Measurements from ENCODE around the gene PHF21A. TPM values are rescaled to one million over a fixed set of nuclear protein-coding genes. Genes with fewer than 3 reads are reported as not detected.

PHF21A gene
- total RNA-seq, 2 donors from 2014 or later, result 27.6 to 35.5 TPM

GRCh38 chr11:45917623-45918330 is 203.5 kb downstream of the PHF21A start, which contains the start of gene PEX16:
TSS of gene PEX16 (minus strand) at chr11:45917877. CDS start at chr11:45917811, 66 bp downstream.
- peaks cover 33% of the 10 kb centered on the region for H3K36me3 ChIP-seq
- peaks cover 0 to 37% of the 10 kb centered on the region in 2 donors for H3K4me1 ChIP-seq
- H3K27me3 ChIP-seq, result peaks cover 5 to 7% of the 10 kb centered on the region in 2 donors
- peak within 1 kb of the TSS; percentile 84 to 87 for H3K27ac ChIP-seq
- DNase-seq (ENCODE audit: low spot score), result peak; percentile 97
- no peaks in the 10 kb centered on the region for H3K9me3 ChIP-seq
- TF ChIP-seq, protein P1, sequence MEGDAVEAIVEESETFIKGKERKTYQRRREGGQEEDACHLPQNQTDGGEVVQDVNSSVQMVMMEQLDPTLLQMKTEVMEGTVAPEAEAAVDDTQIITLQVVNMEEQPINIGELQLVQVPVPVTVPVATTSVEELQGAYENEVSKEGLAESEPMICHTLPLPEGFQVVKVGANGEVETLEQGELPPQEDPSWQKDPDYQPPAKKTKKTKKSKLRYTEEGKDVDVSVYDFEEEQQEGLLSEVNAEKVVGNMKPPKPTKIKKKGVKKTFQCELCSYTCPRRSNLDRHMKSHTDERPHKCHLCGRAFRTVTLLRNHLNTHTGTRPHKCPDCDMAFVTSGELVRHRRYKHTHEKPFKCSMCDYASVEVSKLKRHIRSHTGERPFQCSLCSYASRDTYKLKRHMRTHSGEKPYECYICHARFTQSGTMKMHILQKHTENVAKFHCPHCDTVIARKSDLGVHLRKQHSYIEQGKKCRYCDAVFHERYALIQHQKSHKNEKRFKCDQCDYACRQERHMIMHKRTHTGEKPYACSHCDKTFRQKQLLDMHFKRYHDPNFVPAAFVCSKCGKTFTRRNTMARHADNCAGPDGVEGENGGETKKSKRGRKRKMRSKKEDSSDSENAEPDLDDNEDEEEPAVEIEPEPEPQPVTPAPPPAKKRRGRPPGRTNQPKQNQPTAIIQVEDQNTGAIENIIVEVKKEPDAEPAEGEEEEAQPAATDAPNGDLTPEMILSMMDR (IDR thresholded peaks at IDR 0.05), result no peak
- peak within 1 kb of the TSS; percentile 71 to 78 for H3K4me3 ChIP-seq

DNA sequence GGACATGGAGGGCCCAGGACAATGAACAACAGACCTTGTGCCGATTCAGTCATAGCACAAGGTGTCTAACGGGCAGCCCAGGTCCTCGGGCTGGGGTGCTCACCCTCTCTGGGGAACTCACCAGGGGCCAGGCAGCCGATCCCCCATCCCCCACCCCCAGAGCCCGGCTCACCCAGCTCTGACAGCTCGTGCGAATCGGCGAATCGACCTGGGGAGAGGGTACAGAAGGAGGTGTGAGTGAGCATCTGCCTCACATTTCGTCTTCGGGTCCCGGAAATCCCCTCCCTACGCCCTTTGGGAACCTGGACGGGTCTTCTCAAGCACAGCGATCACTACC is 204.0 kb downstream of the PHF21A start:
- Histone ChIP-seq H3K4me3 (peak overlapping the region; percentile 71 to 78), H3K27me3 (peaks cover 2 to 4% of the 10 kb centered on the region in 2 donors), H3K27ac (peak overlapping the region; percentile 84 to 87), H3K36me3 (peaks cover 38% of the 10 kb centered on the region), H3K9me3 (no peaks in the 10 kb centered on the region), H3K4me1 (peaks cover 0 to 32% of the 10 kb centered on the region in 2 donors)
- DNase-seq (ENCODE audit: low spot score), result no peak
- TF ChIP-seq, protein P1 (IDR thresholded peaks at IDR 0.05), result no peak

DNA sequence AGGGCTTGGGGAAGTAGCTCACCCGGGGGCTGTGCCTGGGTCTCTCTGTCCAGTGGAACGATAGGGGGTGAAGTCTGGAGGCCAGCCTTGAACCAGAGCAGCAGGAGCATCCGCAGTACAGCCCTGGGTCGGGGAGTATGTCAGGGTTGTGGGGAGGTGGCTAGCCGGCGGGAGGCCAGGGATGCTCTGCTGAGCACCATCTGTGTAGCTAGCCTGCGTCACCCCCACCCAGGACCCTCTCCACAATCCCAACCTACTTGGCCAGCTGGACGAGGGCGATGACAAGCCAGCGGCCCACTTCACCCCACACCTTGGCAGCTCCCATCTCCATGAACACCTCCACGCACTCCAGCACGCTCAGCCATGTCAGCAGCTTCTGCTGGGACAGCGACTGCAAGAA is 205.8 kb downstream of the PHF21A start:
- H3K4me1 ChIP-seq, result peaks cover 0 to 27% of the 10 kb centered on the region in 2 donors
- no peaks in the 10 kb centered on the region for H3K27me3 ChIP-seq
- TF ChIP-seq, protein P1 (IDR thresholded peaks at IDR 0.05), result no peak
- peaks cover 54% of the 10 kb centered on the region for H3K36me3 ChIP-seq
- H3K9me3 ChIP-seq, result no peaks in the 10 kb centered on the region
- no peak overlapping the region for H3K27ac ChIP-seq
- no peak for DNase-seq (ENCODE audit: low spot score)
- no peak overlapping the region for H3K4me3 ChIP-seq

- Histone ChIP-seq H3K4me1 (peaks cover 0 to 18% of the 10 kb centered on the region in 2 donors), H3K9me3 (no peaks in the 10 kb centered on the region), H3K36me3 (peaks cover 64% of the 10 kb centered on the region), H3K27ac (no peak overlapping the region), H3K4me3 (no peak overlapping the region), H3K27me3 (no peaks in the 10 kb centered on the region)
- no peak for DNase-seq (ENCODE audit: low spot score)
- TF ChIP-seq, protein P1 (IDR thresholded peaks at IDR 0.05), result no peak
Measured at GRCh38 chr11:45913942-45914635, 207.2 kb downstream of the PHF21A start.

DNA sequence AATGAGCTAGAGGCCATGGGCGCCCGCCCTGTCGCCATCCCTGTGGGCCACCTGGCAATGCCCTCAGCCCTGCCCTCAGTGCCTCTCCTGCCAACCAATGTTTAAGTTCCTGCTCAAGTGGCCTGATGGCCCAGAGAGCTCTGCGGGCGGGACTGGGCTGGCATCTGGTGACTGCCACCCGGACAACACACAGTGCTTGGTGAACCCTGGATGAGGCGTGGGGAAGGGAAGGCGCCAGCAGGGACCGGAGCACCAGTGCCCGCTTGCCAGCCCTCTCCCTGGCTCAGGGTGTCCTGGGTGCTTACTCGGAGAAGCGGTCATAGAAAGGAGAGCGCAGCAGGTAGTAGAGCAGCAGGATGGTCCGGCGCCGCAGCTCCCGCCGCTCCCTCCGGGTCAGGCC is 207.7 kb downstream of the PHF21A start:
- no peak for DNase-seq (ENCODE audit: low spot score)
- TF ChIP-seq, protein P1 (IDR thresholded peaks at IDR 0.05), result no peak
- H3K4me3 ChIP-seq, result no peak overlapping the region
- H3K27me3 ChIP-seq, result no peaks in the 10 kb centered on the region
- H3K27ac ChIP-seq, result no peak overlapping the region
- H3K9me3 ChIP-seq, result no peaks in the 10 kb centered on the region
- H3K4me1 ChIP-seq, result peaks cover 0 to 15% of the 10 kb centered on the region in 2 donors
- H3K36me3 ChIP-seq, result peaks cover 64% of the 10 kb centered on the region

Data from right atrium auricular region (tissue), 2 donors.